GM19239 (cell line): ENCODE data around the gene VSIG10.
A peak's percentile ranks its signal among the peaks of the same experiment; 100 is the strongest.

Source experiments
- DNase-seq: peaks from one replicate; pipeline ENCODE4 v3.0.0; 2011; ENCODE audit warnings: low spot score; ENCODE audit not compliant: insufficient read length
- FAIRE-seq: peaks from 2 replicates; lab custom pipeline; 2011; peaks lifted over from hg19 to GRCh38; lab: Jason Lieb, UNC

The VSIG10 gene

DNA sequence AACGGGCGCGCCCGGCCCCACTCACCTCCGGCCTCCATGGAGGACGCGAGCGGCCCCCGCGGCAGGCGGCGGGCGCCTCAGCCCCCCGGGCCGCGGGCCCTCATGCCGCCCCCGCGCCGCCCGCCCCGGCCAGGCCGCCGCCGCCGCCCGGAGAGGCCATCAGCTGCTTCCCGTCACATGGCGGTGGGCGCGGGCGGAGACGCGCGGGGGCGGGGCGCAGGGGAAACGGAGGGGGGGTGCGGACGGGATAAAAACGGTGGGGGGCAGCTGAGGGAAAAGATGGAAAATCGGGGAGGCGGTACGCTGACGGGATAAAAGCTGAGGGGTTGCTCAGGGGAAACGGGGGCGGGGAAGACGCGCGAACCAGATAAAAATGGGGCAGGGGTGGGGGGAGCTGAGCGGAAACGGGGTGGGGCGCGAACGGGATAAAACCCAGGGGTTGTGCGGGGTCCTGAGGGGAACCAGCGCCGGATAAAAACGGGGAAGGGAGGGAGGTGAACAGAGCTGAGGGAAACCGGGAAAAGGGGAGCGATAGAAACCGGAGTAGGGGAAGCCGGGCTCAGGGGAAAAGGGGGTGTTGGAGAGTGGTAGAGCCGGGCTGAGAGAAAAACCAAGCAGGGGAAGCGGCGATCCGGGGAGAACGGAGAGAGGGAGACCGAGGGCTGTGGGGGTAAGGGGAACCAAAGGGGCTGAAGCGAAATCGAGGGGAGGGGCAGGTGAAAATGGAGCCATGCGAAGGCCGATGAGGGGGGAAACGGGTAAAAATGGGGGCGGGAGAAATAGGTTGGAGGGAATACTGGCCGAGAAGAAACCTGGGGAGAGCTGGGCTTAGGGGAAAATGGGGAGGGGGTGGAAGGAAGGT, 42.6 kb downstream of the VSIG10 start, which contains the start of gene WSB2:
Gene WSB2, minus strand, starts transcription at position 169 of the 862 bp plus-strand sequence. Its CDS starts 131 bp downstream, at position 38.
- DNase-seq (peak; percentile 56), FAIRE-seq (no peak)

DNA sequence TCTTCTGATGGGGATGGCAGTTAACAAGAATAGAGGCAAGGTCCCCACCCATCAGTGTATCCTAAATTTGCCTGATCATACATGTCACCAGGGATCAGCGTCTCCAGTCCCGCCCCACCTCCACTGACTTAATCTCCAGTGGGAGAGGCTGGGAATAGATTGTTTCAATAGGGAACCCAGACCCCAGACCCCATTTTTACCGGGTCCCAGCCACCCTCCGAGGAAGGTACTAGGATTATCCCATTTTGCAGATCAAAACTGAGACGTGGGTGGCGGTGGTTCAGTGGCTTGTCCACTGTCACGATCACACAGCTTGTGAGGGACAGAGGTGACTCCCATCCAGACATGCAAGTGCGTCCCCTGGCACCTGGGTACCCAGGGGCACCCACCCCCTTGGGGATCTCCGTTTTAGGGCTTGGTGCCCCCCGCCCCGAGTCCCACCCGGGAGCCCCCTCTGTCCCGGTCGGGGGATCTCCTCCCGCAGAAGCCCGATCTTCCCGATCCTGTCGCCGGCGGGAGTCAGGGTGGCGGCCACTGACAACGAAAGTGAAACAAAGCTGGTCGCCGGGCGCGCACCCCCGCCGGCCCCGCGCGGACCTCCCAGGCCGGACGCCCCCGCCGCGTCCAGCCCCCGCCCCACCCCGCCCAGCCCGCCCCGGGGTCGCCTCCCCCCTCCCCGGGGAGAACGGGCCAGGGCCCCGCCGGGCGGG, 43.4 kb downstream of the VSIG10 start:
- peak; percentile 43 for DNase-seq
- FAIRE-seq, result no peak

- FAIRE-seq (no peak), DNase-seq (no peak)
Measured at GRCh38 chr12:118059341-118060191, 44.2 kb downstream of the VSIG10 start.

- DNase-seq (no peak), FAIRE-seq (no peak)
Measured at GRCh38 chr12:118058881-118059280, 44.9 kb downstream of the VSIG10 start.

DNA sequence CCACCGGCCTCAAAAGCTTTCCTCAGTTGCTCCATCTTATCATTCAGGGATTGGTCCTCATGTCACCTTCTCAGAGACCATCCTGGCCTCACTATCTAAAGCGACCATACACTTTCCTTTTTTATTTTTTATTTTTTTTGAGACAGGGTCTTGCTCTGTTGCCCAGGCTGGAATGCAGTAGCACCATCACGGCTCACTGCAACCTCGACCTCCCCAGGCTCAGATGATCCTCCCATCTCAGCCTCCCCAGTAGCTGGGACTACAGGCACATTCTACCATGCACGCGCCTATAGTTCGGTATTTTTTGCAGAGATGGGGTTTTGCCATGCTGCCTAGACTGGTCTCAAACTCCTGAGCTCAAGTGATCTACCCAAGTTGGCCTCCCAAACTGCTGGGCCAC, 45.6 kb downstream of the VSIG10 start:
- DNase-seq (no peak), FAIRE-seq (no peak)

- DNase-seq, result no peak
- no peak for FAIRE-seq
Measured at GRCh38 chr12:118055865-118056773, 47.7 kb downstream of the VSIG10 start.

GRCh38 chr12:118055144-118055557, 48.7 kb downstream of the VSIG10 start:
- FAIRE-seq (peak; percentile 65), DNase-seq (peak; percentile 34)

GRCh38 chr12:118053071-118053985, 50.5 kb downstream of the VSIG10 start:
- FAIRE-seq (no peak), DNase-seq (no peak)

DNA sequence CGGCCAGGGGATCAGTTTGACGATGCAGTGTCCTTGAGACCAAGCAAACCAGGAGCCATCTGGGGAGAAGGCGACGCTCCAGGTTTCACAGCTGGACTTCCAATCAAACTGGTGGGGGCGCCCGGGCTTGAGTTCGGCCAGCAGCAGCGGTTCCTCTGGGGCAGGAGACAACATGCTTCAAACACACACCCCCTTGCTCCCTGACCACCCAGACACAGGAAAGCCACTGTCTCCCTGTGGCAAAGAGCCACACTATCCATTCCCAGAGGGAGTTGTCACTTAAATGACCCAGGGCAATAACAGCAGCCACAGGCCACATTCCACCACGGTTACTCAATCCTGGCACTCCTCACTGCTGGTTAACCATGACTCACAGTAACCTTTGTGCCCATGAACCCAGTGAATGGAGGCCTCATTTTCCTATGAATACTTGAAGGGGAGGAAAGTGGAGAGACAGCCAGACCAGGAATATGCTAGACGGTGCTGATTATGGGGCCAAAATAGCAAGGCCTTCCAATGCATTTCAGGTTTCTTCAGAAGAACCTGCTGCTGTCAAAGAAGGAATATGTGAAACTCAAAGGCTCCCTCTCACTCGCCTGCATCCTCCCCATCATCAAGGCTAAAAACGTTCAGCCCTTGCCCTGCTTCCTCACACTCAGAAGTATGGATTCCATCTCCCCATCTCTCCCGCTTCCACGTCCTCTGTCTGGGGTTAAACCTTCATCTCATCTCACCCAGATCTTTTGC, 51.3 kb downstream of the VSIG10 start:
- FAIRE-seq (no peak), DNase-seq (no peak)

DNA sequence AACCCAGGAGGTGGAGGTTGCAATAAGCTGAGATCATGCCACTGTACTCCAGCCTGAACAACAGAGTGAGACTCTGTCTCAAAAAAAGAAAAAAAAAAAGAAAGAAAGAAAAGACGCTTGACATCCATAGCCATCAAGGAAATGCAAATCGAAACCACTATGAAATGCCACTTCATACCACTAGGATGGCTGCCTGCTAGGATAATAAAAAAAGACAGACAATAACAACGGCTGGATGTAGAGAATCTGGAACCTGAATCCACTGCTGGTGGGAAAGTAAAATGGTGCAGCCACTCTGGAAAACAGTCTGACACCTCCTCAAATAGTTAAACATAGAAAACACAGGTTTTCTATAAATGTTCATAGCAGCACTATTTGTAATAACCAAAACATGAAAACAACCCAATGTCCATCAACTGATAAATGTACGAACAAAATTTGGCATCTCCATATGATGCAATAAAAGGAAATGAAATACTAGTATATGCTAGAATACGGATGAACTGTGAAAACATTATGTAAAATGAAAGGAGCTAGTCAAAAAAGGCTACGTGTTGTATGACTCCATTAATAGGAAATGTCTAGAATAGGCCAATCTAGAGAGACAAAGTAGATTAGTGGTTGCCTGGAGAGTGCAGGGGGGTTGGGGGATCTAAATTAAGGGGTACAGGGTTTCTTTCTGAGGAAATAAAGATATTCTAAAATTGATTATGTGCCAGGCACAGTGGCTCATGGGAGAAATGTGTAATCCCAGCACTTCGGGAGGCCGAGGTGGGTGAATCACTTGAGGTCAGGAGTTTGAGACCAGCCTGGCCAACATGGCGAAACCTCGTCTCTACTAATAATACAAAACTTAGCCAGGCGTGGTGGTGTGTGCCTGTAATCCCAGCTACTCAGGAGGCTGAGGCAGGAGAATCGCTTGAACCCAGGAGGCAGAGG, 52.6 kb downstream of the VSIG10 start:
- FAIRE-seq (no peak), DNase-seq (no peak)

DNA sequence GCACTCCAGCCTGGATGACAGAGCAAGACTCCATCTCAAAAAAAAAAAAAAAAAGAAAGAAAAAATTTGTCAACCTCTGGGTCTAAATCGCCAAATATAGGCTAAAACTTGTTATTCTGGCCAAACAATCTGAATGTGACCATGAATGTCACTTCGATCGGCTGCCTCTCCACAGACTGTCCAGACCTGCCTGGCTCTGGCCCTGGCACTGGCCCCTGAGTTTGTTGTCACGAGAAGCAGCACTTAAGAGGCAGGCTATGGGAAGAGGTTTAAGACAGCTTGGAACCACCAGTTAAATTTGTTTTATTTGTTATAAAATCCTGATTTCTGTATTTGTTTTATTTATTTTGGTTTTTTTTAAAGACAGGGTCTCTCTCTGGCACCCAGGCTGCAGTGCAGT, 57.4 kb downstream of the VSIG10 start:
- no peak for FAIRE-seq

GRCh38 chr12:118044577-118044976, 59.2 kb downstream of the VSIG10 start:
- FAIRE-seq (no peak), DNase-seq (no peak)

More for the DNA sequence above, 57.4 kb downstream of the VSIG10 start:
- DNase-seq, result no peak

DNA sequence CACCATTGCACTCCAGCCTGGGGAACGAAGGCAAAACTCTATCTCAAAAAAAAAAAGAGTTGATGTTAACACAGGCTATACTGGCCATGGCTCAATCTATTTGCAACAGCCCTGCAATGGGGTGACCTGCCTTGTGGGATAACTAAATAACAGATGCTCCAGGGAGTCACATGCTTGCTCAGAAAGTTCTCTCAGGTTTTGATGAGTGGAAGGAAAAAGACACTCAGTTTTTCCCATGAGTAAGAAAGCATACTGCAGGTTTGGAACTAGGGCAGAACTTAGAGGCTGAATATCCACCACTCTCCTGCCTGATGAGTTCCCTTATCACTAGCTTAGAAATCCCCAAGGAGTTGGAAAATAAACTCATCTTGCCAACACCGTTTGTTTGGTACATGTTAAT, 59.7 kb downstream of the VSIG10 start:
- no peak for DNase-seq
- no peak for FAIRE-seq

DNA sequence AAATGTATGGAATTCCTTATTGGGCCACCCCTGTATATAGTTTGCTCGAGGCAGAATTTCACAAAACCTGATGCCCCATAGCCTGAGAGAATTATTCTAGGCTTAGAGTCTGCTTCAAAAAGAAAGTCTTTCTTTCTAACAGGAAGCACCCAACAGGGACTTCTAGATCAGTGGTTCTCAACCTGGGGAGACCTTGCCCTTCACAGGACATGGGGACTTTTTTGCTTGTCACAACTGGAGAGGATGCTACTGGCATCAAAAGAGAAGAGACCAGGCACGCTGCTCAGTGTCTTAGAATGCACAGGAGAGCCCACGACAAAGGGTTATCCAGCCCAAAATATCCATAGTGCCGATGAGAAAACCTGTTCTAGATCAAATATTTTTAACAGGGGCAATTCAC, 61.7 kb downstream of the VSIG10 start:
- DNase-seq (no peak), FAIRE-seq (no peak)

DNA sequence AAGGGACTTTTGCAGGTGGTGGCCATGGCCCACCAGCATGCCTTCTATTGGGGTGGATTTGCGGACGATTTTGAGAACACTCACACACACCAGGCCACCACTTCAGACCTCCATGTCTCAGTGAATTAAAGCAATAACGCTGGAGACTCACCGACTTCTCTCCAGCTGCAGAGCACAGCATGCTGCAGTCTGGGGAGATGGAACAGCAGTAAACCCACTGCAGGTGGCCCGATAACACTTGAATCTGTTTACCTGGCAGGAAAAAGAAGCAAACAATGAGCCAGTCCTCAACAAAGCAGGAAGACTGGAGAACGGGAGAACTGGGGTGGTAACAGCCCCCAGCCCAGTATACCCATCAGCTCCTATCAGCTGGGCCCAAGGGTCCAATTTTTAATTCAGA, 65.7 kb downstream of the VSIG10 start:
- no peak for FAIRE-seq

GRCh38 chr12:118036672-118037411, 67.0 kb downstream of the VSIG10 start:
- DNase-seq (no peak), FAIRE-seq (no peak)

More for the DNA sequence above, 65.7 kb downstream of the VSIG10 start:
- no peak for DNase-seq
